ENCODE data around the gene DAB2IP.
"Not testable (repeated sequence)": the region's sequence is repeated elsewhere in the genome, so short reads cannot be mapped to it uniquely, and the experiment has no call there.

Gene DAB2IP

DNA sequence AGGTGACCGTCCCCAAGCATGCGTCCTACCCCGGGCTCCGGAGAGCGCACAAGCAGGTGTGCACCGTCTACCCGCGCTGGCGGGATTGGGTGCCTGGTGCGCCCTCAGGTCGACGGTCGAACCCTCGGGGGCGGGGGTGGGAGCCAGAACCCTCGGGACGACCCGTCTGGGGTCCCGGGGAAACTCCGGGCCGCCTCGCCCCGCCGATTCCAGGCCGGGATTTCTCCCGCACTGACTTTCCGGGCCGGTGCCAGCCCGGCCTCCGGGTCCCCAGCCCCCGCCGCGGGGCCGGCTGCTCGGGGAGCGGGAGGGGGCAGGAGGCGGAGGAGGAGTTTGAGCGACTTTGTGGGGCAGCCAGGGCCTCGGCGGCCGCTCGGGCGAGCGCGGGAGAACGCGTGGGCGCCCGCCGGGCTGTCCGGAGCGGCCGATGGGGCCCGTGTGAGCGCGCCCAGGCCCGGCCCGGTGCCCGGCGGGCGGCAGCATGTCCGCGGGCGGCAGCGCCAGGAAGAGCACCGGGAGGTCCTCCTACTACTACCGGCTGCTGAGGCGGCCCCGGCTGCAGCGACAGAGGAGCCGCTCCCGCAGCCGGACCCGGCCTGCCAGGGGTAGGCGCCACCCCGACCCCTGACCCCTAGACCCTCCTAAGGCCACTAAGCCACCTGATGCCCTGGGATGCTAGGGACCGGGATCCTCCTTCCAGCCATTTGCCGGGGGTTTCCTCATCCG is at the start of gene DAB2IP:
DAB2IP (plus strand) TSS at position 340 of the 726 bp plus-strand sequence; CDS start at position 482, 142 bp downstream.
- peak; percentile 38 for DNase-seq (ENCODE audit: low spot score)

DNA sequence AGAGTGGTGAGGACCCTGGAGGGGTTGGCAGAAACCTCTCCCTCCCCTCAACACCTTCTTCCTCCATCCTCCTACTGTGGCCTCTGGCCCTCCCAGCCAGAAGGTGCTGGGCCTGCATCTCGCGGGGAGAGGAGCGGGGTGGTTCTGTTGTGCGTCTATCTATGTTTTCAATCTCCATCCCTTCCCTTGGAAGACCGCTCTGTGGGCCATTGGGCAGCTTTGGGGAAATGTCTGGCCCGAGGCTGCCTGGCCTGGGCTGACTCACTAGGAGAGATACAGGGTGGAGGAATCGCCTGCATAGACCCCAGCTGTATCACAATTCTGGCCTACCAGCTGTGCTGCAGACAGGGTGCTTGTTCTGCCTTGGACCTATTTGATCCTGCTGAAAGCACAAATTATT is 48.4 kb upstream of the DAB2IP start:
- no peak for DNase-seq (ENCODE audit: low spot score)

DNA sequence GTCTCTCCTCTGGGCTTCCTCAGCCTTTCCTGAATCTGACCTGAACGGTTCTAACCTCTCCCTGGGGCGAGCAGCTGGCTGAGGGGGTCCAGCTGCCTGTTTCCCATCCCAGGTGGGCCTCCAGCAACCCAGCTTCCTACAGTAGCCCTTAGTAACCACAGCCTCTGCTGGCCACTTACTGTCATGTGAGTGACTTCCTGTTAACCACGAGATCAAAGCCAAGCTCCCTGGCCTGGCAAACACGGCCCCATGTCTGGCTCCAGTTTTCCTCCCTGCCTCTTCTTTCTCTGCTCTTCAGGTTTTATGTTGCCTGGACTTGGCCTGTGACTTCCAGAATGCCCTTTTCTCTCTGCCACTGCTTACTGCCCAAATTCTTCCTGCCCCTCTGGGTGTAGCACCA is 47.2 kb upstream of the DAB2IP start:
- no peak for DNase-seq (ENCODE audit: low spot score)

DNA sequence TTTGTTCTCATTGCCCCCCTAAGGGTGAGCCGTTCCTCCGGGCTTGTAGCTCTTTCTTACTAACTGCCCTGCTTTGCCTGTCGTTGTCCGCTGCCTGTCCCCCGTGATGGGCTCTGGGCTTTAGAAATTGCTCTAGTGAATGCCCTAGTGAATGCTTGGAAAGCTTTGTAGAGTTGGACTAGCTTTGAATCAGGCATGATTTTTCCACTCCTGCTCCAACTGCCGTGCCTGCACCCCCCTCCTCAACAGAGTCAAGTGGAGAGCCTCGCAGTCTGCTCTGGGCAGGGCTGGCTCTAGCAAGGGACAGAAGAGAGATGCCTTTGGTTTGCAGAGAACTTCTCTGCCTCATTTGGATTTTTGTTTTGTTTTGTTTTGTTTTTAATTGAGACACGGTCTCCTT is 46.8 kb upstream of the DAB2IP start:
- no peak for DNase-seq (ENCODE audit: low spot score)

DNA sequence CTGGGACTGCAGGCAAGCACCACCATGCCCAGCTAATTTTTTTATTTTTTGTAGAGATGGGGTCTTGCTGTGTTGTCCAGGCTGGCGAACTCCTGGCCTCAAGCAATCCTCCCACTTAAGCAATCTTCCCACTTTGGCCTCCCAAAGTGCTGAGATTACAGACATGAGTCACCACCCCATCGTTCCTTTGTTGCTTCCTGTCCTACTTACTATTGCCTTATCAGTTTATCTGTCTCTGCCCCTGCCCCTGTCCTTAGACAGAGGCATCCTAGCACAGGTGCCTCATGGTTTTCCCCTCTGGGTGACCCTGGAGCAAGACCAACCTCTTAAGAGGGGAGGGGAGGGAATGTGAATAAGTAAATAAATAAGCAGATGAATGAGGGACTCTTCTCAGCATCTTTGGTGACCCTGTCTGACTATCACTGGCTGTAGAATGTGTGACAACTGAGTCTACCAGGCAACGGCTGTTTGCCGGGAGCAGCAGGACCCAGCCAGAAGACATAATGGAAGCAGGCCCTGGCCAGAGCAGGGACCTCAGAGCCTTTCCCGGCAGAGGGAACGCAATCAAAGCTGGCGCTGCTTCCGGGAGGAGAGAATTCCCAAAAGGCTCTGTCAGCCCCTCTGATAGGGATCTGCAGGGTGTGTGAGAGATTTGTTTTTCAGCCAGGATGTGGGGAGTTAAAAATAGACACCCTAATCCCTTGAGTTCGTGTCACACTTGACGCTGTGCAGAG is 43.8 kb upstream of the DAB2IP start:
- DNase-seq (ENCODE audit: low spot score) = peak; percentile 92

DNA sequence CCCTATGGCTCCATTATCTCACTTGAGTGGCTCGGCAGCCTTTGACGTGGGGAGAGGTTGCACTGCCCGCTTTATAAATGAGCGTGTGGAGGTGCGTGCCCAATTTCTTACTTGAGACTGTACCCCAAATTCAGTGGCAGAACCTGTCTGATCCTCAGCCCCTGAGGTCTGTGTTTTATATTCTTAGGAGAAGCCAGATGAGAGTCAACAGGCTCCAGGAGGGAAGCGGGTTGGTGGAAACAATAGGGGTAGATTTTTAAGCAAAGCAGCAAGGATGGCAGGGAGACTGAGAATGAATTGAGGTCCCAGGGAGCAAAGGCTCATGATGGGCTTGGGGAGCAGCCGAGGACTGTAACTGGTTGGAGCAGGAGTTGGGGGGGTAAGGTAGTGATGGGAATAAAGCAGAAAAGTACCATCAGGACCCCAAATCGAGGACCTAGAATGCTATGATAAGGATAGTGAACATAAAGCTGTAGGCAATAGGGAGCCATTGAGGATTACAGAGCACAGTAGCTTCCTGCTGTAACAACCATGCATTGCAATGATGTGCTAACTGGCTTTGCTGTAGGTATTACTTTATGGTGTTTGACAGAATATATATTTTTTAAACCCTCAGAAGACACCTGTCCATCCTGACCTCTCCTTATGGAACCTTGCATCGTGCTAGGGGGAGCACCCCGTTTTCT is 43.1 kb upstream of the DAB2IP start:
- DNase-seq (ENCODE audit: low spot score) = no peak

DNA sequence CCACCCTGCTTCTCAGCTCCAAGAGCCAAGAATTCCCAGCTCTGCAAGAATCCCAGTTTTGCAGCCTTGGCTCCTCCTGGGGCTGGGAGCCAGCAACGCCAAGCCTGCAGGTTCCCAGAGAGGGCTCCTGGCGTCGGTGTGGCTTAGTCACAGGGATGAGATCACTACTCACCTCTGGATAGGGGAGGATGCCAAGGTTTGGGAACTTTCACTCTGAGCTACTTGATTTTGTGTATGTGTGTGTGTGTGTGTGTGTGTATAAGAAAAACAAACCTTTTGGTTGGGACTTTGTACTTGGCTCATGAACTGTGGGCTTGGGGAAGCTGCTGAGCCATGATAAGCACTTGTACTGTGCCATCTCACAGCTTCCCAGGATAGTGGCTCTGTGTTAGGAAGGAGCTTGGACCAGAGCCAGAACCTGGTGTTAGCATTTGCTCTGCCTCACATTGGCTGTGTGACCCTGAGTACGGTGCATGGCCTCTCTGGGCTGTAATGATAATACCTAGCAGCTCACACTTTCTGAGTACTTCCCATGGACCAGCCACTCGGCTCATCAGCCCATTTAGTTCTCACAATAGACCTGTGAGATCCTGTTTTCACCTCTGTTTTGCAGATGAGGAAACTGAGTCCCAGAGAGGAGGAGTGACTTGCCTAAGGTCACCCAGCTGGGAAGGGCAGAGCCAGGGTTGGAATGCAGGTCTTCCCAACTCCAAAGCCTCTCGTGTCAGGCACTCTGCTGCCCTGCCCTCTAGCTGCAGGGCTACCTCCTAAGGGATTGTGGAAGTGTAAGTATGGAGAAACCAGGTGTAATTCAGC is 41.4 kb upstream of the DAB2IP start:
- peak; percentile 66 for DNase-seq (ENCODE audit: low spot score)

DNA sequence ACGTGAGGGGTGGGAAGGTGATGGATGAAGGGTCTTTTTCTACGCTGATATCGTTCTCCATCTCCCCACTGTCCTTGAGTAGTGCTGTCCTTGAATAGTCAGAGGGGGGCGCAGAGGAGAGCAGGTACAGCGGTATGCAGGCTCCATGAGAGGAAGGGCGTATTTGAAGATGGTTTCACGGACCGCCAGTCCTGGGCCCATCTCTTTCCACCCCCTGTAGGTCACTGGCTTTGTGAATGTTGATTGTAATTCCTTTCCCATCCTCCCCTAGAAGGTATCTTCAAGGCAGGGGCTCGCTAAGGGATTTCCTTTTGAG is 40.8 kb upstream of the DAB2IP start:
- DNase-seq (ENCODE audit: low spot score) = no peak

DNA sequence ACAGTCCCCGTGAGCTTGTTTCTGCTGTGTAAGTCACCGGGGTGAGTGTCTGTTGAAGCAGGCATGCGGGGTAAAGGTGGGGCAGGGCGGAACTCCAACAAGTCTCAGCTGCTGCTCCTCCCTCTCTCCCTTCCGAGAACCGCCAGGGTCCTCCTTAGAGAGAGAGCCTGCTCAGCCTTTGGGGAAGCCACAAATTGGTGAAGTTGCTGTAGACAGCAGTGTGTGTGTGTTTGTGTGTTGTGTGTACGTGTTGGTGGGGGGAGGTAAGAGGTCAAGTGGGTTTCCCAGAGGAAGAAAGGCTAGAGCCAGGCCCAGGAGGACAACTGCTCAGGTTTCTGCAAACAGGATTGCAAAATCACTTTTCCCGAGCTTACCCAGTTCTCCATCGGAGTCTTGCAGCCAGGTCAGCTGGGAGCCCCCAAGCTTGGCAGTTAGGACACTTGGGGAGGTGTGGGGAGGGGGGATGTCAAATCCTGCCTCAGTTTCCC is 38.9 kb upstream of the DAB2IP start:
- no peak for DNase-seq (ENCODE audit: low spot score)

DNA sequence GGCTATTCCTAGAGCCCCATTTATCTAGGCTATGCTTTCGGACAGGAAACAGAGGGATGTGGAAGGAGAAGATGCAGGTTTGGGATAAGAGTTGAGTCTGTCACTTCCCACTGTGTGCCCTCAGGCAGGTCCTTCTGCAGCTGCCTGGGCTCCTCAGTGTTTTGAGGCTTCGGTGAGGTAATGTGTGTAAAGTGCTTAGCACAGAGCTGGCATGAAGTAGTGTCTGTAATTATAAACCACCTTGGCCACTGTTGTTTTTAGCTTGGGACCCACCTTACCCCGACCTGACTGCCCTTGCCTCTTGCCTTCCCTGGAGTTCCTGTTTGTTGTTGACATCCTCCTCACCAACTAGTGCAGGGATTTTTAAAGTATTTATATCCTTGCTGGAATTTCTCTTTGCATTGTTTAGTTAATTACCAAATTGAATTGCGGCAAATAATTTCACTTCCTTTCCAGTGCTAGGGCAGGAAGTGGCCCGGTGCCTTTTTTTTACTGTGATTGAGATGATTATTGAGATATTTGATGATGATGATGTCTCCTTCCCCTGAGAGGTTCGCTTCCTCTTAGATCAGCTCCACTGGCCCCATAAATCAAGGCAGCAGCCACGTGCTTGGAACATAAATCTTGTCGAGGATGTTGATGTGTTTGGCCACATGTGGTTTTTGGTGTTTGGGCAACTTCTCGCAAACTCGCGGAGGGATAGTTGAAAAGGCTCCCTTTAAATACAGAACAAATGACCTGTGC is 38.3 kb upstream of the DAB2IP start:
- no peak for DNase-seq (ENCODE audit: low spot score)

DNA sequence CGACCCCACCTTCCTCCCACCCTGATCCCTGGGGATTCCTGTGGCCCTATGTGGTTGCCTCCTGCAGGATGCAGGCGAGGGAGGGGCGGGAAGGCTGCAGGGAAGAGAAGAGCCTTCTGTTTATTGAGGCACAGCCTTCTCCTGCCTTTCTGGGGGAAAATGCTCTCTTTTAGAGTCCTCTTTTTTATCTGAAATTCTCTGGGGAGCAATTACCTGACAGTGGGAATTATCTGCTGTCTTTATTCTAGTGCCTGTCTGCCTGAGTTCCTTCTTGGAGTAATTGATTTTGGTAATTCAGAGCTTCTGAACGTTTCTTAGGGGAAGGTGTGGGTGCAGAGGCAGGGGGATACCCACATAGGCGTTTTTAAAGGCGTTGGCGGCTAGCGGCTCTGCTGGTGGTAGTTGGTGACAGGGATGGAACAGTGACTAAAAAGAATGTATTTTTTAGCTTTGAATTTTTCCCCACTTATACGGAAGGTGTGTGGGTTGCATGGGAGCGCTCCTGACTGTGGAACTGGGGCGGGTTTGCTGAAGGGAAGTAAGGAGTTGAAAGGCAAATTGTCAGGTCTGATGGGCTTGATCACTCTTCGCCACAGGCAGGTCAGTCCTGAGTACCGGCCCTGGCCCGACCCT is 35.2 kb upstream of the DAB2IP start:
- no peak for DNase-seq (ENCODE audit: low spot score)

DNA sequence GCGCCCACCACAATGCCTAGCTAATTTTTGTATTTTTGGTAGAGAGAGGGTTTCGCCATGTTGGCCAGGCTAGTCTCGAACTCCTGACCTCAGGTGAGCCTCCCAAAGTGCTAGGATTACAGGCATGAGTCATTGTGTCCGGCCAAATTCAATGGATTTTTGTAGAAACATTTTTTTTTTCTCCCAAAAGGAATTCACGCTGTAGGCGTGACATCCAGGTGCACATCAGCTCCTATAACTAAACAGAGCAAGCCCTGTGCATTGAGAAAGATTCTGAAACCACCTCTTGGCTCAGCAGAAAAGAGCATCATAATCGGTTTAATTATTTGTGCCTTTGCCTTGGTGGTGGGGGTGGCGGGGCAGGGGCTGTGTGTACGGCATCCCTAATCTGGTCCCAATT is 32.9 kb upstream of the DAB2IP start:
- DNase-seq (ENCODE audit: low spot score) = no peak

DNA sequence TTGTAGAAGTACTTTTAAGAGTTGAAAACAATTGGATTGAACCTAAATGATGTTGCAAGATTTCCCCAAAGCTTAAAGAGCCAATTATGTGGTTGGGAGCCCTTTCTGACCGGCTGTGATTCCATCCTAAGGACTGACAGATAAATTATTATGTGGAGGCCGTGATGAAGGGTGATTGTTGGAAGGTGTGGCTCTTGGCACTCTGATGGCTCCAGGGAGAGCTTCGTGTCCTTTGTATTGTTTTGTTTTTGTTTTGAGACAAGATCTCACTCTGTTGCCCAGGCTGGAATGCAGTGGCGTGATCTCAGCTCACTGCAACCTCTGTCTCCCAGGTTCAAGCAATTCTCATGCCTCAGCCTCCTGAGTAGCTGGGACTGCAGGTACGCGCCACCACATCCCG is 32.5 kb upstream of the DAB2IP start:
- not testable (repeated sequence) for DNase-seq (ENCODE audit: low spot score)

DNA sequence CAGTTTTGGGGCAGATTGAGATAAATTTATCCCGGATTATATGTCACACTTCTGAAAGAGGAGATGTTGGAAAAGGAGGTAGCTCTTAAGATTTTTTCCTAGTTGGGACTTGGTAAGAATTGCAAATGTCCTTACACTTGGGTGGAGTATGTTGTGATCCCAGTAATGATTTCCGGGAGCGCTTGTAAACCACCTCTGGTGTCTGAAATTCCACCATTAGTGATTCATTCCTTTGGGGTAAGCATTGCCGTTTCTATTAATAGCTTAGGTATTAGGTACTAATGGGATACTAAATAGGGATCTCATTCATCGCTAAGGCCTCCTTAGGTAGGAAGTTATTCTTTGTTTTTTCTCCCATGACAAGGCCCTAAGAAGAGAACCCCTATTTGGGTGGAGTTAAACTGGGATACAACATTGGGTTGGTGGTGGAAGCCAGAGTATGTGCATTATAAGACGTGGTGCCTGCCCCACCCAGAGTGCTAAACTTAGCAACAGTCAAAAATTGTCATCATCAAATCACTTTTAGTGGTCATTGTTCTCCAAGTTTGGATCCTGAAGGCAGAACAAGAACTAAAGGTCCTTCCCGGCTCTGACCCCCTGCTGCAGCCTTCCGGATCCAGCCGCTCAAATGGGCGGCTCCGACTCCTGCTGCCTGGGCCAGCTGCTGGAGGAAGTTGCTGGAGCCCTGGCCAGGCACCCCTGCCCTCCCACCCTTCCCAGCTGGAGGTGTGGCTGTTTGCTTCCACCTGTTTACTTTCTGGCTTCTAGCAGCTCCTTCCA is 31.7 kb upstream of the DAB2IP start:
- DNase-seq (ENCODE audit: low spot score) = no peak

DNA sequence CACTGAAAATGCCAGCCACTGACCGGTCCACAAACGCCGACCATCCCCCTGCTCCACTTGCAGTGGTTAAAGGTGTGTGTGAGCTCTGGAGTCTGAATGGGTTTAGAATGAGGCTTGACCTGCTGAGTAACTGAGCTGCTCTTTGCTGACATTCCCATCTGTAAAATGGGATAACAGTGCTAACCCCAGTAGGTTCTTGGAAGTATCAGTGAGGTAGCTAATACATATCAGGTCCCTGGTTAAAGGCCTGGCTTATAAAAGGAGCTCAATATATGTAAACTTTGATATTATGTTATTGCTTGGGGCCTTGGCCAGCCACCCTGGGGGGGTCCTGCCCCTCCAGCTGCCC is 31.1 kb upstream of the DAB2IP start:
- no peak for DNase-seq (ENCODE audit: low spot score)

DNA sequence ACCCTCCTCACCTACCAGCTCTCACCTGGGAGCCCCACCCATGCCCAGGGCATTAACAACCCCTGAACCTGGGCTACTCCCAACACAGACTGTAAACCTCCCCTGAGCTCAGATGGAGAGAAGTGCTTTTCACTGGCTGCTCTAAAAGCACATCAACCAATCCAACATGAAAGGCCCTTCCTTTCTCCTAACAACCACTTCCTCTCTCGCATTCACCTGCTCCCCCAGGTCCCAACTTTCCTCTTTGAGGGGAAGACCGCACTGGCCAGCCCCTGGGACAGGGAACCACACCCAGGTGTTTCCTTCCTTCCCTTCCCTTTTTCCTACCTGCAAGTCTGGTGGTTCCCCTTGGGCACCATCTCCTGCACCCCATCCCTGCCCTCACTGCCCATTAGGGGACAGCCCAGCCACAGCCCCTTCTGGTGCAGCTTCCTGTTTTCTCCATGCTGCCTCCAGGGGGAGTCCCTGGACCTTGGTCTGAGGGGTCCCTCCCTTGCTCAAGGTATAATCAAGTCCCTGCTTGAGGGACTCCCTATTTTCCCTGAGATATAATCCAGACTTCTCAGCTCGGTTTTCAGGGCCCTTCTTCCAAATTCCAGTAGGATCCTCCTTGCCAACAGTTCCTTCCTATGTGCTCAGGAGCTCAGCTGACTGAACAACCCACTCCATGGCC is 30.5 kb upstream of the DAB2IP start:
- DNase-seq (ENCODE audit: low spot score) = peak; percentile 42

DNA sequence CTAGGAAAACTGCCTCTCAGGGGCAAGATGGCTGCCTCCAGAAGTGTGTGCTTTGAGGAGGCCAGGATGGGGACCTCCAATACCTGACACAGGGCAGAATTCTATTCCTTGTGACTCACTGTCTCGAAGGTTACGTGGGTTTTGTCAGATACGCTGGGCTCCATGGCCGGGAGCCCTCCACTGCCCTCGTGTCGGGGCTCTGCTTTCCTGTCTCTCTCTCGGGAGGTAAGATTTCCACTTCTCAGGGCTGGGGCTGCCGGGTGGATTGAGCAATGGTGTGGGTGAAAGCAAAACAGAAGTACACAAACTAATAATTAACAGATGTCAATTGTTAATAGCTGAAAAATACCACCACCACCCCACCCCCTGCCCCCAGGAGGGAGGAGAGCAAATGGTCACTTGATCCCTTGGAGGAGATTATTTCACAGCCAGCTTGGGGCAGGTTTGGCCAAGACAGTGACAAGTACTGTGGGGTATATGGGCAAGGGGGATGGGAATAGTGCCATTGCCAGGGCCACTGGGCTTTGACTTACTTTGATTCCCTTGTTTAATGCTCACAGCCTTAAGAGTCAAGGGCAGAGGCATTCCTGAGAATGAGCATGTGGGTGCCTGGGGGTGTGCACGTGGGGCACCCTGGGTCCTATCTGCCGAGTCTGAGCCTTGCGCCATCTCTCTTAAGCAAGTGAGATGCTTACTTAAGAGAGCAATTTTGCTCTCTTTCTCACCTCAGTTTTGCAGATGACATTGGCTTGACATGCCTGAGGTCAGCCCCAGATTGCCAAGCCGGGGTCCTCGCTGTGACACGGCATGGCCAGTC is 28.8 kb upstream of the DAB2IP start:
- no peak for DNase-seq (ENCODE audit: low spot score)

DNA sequence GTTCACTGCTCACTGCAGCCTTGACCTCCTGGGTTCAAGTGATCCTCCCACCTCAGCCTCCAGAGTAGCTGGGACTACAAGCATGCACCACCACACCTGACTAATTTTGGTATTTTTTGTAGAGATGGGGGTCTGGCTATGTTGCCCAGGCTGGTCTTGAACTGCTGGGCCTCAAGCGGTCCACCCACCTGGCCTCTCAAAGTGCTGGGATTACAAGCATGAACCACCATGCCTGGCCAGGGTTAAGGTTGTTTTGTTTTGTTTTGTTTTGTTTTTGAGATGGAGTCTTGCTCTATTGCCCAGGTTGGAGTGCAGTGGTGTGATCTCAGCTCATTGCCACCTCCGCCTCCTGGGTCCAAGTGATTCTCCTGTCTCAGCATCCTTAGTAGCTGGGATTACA is 28.0 kb upstream of the DAB2IP start:
- not testable (repeated sequence) for DNase-seq (ENCODE audit: low spot score)

DNA sequence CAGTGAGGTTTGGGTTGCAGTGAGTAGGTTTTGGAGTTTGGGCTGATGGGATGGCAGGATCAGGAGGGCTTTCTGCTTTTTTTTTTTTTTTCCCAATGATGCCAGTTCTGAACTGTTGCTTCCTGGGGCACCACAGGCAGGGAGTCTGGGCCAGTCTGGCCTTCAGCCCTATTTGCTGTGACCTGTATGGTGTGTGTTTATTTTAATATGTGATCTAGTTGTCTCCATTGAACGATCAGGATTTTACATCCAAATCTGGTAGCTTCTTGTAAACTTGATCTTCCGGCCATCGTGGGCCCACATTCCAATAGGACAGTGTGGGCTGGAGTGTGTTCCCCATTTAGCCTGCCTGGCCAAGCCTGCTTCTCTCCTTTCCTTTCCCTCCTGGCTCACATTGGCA is 25.8 kb upstream of the DAB2IP start:
- no peak for DNase-seq (ENCODE audit: low spot score)

Measured in hepatic stellate cell (primary cell).